Measurements from ENCODE around the gene ITPR1. TPM values are rescaled to one million over a fixed set of nuclear protein-coding genes. Genes with fewer than 3 reads are reported as not detected.

The ITPR1 gene
- total and polyA plus RNA-seq, 12 donors: 9.7 to 40.3 (median 18.8) TPM

GRCh38 chr3:4507024-4507596 is 14.0 kb downstream of the ITPR1 start:
- 72 to 79% methylated on average over 5 of the region's 5 CpGs for WGBS, 2 donors
- H3K4me1 ChIP-seq: peaks cover 2 to 60% (median 27%) of the 10 kb centered on the region in 9 donors
- TF ChIP-seq CTCF (IDR thresholded peaks at IDR 0.05): no peak
- H3K36me3 ChIP-seq: peaks cover 0 to 5% (median 0%) of the 10 kb centered on the region in 9 donors
- H3K4me3 ChIP-seq: no peak overlapping the region
- no peaks in the 10 kb centered on the region for H3K27me3 ChIP-seq
- no peaks in the 10 kb centered on the region for H3K9me3 ChIP-seq
- intact Hi-C loops (cut with DNase I): loop anchor here in 1 of 10 donors (10.0 kb wide), 1 partner anchor 78 kb away; no protein-coding TSS in a partner anchor
- H3K27ac ChIP-seq: no peak overlapping the region
- DNase-seq (no peak), ATAC-seq (no peak)

- intact Hi-C loops (cut with DNase I): loop anchor here in 1 of 10 donors (10.0 kb wide), 1 partner anchor 76 kb away; no protein-coding TSS in a partner anchor
- H3K4me3 ChIP-seq: no peak overlapping the region
- no peaks in the 10 kb centered on the region for H3K27me3 ChIP-seq
- no peak for ATAC-seq
- peaks cover 5 to 63% (median 36%) of the 10 kb centered on the region in 9 donors for H3K4me1 ChIP-seq
- no peak for DNase-seq
- TF ChIP-seq CTCF (IDR thresholded peaks at IDR 0.05): no peak
- H3K9me3 ChIP-seq: no peaks in the 10 kb centered on the region
- H3K36me3 ChIP-seq: peaks cover 0 to 4% (median 0%) of the 10 kb centered on the region in 9 donors
- no peak overlapping the region for H3K27ac ChIP-seq
- 87% methylated on average over 8 of the region's 8 CpGs for WGBS, 2 donors
These were observed 15.2 kb downstream of the ITPR1 start for GRCh38 chr3:4508048-4508981.

GRCh38 chr3:4509043-4509442 is 15.9 kb downstream of the ITPR1 start:
- DNase-seq (no peak), ATAC-seq (no peak)
- H3K4me1 ChIP-seq: peaks cover 5 to 64% (median 36%) of the 10 kb centered on the region in 9 donors
- no peaks in the 10 kb centered on the region for H3K27me3 ChIP-seq
- intact Hi-C loops (cut with DNase I): loop anchor here in 1 of 10 donors (10.0 kb wide), 1 partner anchor 76 kb away; no protein-coding TSS in a partner anchor
- H3K9me3 ChIP-seq: no peaks in the 10 kb centered on the region
- no peak for TF ChIP-seq CTCF (IDR thresholded peaks at IDR 0.05)
- no peak overlapping the region for H3K27ac ChIP-seq
- peaks cover 0 to 4% (median 0%) of the 10 kb centered on the region in 9 donors for H3K36me3 ChIP-seq
- no peak overlapping the region for H3K4me3 ChIP-seq

- intact Hi-C loops (cut with DNase I): loop anchor here in 1 of 10 donors (10.0 kb wide), 1 partner anchor 75 kb away; no protein-coding TSS in a partner anchor
- no peak for TF ChIP-seq CTCF (IDR thresholded peaks at IDR 0.05)
- Histone ChIP-seq H3K36me3 (peaks cover 0 to 4% (median 0%) of the 10 kb centered on the region in 9 donors), H3K4me1 (peaks cover 3 to 64% (median 37%) of the 10 kb centered on the region in 9 donors), H3K27me3 (no peaks in the 10 kb centered on the region), H3K27ac (no peak overlapping the region), H3K9me3 (no peaks in the 10 kb centered on the region), H3K4me3 (no peak overlapping the region)
- WGBS, 2 donors: 85 to 90% methylated on average over 5 of the region's 5 CpGs
- DNase-seq: no peak
- no peak for ATAC-seq
These were observed 17.0 kb downstream of the ITPR1 start for GRCh38 chr3:4509983-4510755.

Measured in heart right ventricle (tissue), 16 donors.